Adrenal gland (tissue), 5 donors: ENCODE measurements around the gene YWHAB.

Source experiments
- POLR2A ChIP-seq, 2 donors: fragments of 450-650 bp; IDR thresholded peaks; one replicate each; pipeline ENCODE4 v1.6.1; 2017; ENCODE audit warnings: antibody characterized with exemption in 2 of 2, mild to moderate bottlenecking in 2 of 2, moderate library complexity in 1 of 2
- TF ChIP-seq, protein P1 (sequence below), 6 experiments: fragments of 450-650 bp in 4 of 6; fragments of 200-600 bp in 2 of 6; sonication (generic) in 1 of 6; IDR thresholded peaks; 1 replicate in 5 of 6; 2 replicates in 1 of 6; pipeline versions ENCODE4 v1.5.1 to v1.8.0; 2016 to 2021; ENCODE audit warnings: antibody characterized with exemption in 6 of 6, mild to moderate bottlenecking in 2 of 6, moderate library complexity in 1 of 6
- donor health status: DM: no; HTN: no; CAD: no.

DNA sequence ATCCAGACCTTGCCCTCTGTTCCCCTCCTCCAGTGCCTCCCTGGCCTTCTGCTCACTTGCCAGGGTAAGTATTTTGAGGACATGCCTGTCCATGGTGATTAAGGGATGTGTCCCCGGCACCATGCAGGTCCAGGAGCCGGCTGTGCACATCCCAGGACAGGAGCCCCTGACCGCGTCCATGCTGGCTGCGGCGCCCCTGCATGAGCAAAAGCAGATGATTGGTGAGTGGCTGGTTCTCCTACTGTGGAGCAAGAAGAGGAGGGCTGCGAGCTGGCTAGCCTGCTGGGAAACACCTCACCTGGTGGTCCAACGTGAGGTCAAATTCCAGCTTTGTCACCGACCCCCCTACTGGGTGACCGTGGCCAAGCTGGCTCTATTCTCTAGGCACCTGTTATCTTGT, 51.0 kb downstream of the YWHAB start:
- TF ChIP-seq, protein P1, sequence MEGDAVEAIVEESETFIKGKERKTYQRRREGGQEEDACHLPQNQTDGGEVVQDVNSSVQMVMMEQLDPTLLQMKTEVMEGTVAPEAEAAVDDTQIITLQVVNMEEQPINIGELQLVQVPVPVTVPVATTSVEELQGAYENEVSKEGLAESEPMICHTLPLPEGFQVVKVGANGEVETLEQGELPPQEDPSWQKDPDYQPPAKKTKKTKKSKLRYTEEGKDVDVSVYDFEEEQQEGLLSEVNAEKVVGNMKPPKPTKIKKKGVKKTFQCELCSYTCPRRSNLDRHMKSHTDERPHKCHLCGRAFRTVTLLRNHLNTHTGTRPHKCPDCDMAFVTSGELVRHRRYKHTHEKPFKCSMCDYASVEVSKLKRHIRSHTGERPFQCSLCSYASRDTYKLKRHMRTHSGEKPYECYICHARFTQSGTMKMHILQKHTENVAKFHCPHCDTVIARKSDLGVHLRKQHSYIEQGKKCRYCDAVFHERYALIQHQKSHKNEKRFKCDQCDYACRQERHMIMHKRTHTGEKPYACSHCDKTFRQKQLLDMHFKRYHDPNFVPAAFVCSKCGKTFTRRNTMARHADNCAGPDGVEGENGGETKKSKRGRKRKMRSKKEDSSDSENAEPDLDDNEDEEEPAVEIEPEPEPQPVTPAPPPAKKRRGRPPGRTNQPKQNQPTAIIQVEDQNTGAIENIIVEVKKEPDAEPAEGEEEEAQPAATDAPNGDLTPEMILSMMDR (IDR thresholded peaks at IDR 0.05) = no peak
- TF ChIP-seq POLR2A (IDR thresholded peaks at IDR 0.05) = no peak
